HEK293T (cell line): ENCODE measurements around the gene RYR3.

Source experiments
- CTCF ChIA-PET: fragments of 350-600 bp; formaldehyde crosslinking; extraction: SDS; loops from one replicate; lab custom pipeline; 2021; ENCODE audit warnings: antibody characterized with exemption, inconsistent platforms; lab: Yijun Ruan, JAX
- POLR2A ChIA-PET: fragments of 350-600 bp; formaldehyde crosslinking; extraction: SDS; loops from one replicate; lab custom pipeline; 2020; ENCODE audit warnings: antibody characterized with exemption, inconsistent platforms; lab: Yijun Ruan, JAX
- DNase-seq: peaks from one replicate; pipeline ENCODE4 v3.0.0; 2012; ENCODE audit warnings: mixed read lengths; ENCODE audit errors: extremely low spot score
- ARNT ChIP-seq: fragments of 450-650 bp; IDR thresholded peaks from 2 replicates; pipeline ENCODE4 v1.6.1; 2017; ENCODE audit warnings: mild to moderate bottlenecking
- BHLHE40 ChIP-seq: fragments of 450-650 bp; IDR thresholded peaks from 2 replicates; pipeline ENCODE4 v1.6.1; 2016; ENCODE audit warnings: mild to moderate bottlenecking, moderate library complexity, borderline replicate concordance
- CTBP1 ChIP-seq: fragments of 450-650 bp; IDR thresholded peaks from 2 replicates; pipeline ENCODE4 v1.6.1; 2016; ENCODE audit warnings: borderline replicate concordance
- ELF4 ChIP-seq: fragments of 450-650 bp; IDR thresholded peaks from 2 replicates; pipeline ENCODE4 v1.6.1; 2017; ENCODE audit warnings: antibody characterized with exemption
- FOXA1 ChIP-seq: fragments of 450-650 bp; IDR thresholded peaks from 2 replicates; pipeline ENCODE4 v1.6.1; 2016; ENCODE audit warnings: mild to moderate bottlenecking
- FOXK2 ChIP-seq: fragments of 450-650 bp; IDR thresholded peaks from 2 replicates; pipeline ENCODE4 v1.6.1; 2016; ENCODE audit warnings: mild to moderate bottlenecking
- FOXM1 ChIP-seq: fragments of 450-650 bp; IDR thresholded peaks from 2 replicates; pipeline ENCODE4 v1.6.1; 2017; ENCODE audit warnings: mild to moderate bottlenecking, borderline replicate concordance
- HDGF ChIP-seq: fragments of 450-650 bp; IDR thresholded peaks from 2 replicates; pipeline ENCODE4 v1.6.1; 2017; ENCODE audit warnings: antibody characterized with exemption, borderline replicate concordance
- L3MBTL2 ChIP-seq: fragments of 450-650 bp; conservative IDR thresholded peaks from 2 replicates; pipeline ENCODE4 v1.6.1; 2016; ENCODE audit warnings: mild to moderate bottlenecking
- LEF1 ChIP-seq: fragments of 450-650 bp; IDR thresholded peaks from 2 replicates; pipeline ENCODE4 v1.6.1; 2017; ENCODE audit warnings: mild to moderate bottlenecking, borderline replicate concordance
- NFRKB ChIP-seq: fragments of 450-650 bp; IDR thresholded peaks from 2 replicates; pipeline ENCODE4 v1.6.1; 2016; ENCODE audit warnings: mild to moderate bottlenecking, moderate library complexity
- PKNOX1 ChIP-seq: fragments of 450-650 bp; IDR thresholded peaks from 2 replicates; pipeline ENCODE4 v1.6.1; 2016
- SP1 ChIP-seq: fragments of 450-650 bp; IDR thresholded peaks from 2 replicates; pipeline ENCODE4 v1.6.1; 2017
- SUZ12 ChIP-seq: fragments of 450-650 bp; IDR thresholded peaks from 2 replicates; pipeline ENCODE4 v1.6.1; 2016; ENCODE audit warnings: mild to moderate bottlenecking
- TARDBP ChIP-seq: fragments of 450-650 bp; IDR thresholded peaks from 2 replicates; pipeline ENCODE4 v1.6.1; 2016
- ZNF384 ChIP-seq: fragments of 450-650 bp; IDR thresholded peaks from 2 replicates; pipeline ENCODE4 v1.6.1; 2016

Gene RYR3

GRCh38 chr15:33553157-33553556 is 242.4 kb downstream of the RYR3 start:
- TF ChIP-seq TARDBP (no peak), BHLHE40 (no peak), HDGF (no peak), ZNF384 (no peak), ARNT (no peak), SP1 (no peak), FOXK2 (no peak), PKNOX1 (no peak), NFRKB (no peak)
- no peak for DNase-seq
- CTCF ChIA-PET = no interaction called here
- POLR2A ChIA-PET = no interaction called here

GRCh38 chr15:33559207-33559890 is 248.6 kb downstream of the RYR3 start:
- POLR2A ChIA-PET = no interaction called here
- no peak for DNase-seq
- CTCF ChIA-PET = no interaction called here
- TF ChIP-seq HDGF = no peak
- no peak for TF ChIP-seq SP1
- no peak for TF ChIP-seq FOXM1
- TF ChIP-seq SUZ12 = no peak
- no peak for TF ChIP-seq FOXK2

DNA sequence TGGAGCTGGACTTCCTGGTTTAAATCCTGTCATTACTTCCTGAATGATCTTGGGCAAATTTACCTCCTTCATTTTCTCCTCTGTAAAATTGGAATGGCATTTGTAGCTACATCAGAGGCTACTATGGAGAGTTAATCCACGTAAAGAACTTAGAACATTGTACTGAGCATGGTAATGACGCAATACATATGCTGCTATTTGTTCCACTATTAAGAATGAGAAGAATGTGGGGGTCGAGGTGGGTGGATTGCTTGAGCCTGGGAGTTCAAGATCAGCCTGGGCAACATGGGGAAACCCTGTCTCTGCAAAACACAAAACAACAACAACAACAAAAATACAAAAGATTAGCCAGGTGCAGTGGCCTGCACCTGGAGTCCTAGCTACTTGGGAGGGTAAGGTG is 250.6 kb downstream of the RYR3 start:
- TF ChIP-seq ARNT (no peak), L3MBTL2 (no peak), BHLHE40 (no peak), SP1 (no peak), HDGF (no peak), ELF4 (no peak), FOXK2 (no peak), TARDBP (no peak), NFRKB (no peak), LEF1 (no peak), FOXA1 (no peak), ZNF384 (no peak), SUZ12 (no peak), FOXM1 (no peak), PKNOX1 (no peak), CTBP1 (no peak)
- ChIA-PET CTCF (no interaction called here), POLR2A (no interaction called here)
- no peak for DNase-seq

DNA sequence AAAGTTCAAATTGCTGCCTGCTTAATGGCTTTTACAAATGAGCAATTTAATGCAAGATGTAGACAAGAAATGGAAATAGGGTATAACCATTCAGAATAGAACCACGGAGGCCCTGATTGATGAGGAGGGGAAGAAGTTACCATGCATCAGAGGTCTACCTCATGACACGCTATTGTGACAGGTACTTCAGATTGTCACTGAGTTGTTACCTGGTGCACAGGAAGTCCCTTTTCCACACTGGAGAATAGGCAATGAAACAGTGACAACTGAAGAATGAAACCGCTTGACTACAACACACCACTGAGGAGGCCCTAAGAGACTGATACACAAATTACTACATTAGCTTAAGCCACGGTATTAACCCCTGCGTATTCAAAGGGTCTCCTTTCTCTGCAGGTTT is 251.2 kb downstream of the RYR3 start:
- no peak for DNase-seq
- TF ChIP-seq ARNT (no peak), LEF1 (no peak), NFRKB (no peak), TARDBP (no peak), PKNOX1 (no peak), BHLHE40 (no peak), SUZ12 (no peak), FOXA1 (no peak), SP1 (no peak), ELF4 (no peak), FOXM1 (no peak), ZNF384 (no peak), FOXK2 (no peak)
- ChIA-PET POLR2A (no interaction called here), CTCF (no interaction called here)

GRCh38 chr15:33565094-33565493 is 254.3 kb downstream of the RYR3 start:
- ChIA-PET CTCF (no interaction called here), POLR2A (no interaction called here)
- TF ChIP-seq FOXM1 (no peak), FOXK2 (no peak), L3MBTL2 (no peak), SUZ12 (no peak), ZNF384 (no peak), FOXA1 (no peak), NFRKB (no peak), SP1 (no peak), PKNOX1 (no peak), HDGF (no peak)
- no peak for DNase-seq

- ChIA-PET CTCF (no interaction called here), POLR2A (no interaction called here)
- no peak for DNase-seq
- TF ChIP-seq FOXA1 = no peak
Observed at GRCh38 chr15:33567652-33568051, 256.9 kb downstream of the RYR3 start.
